Neural progenitor cell (in vitro differentiated cells): ENCODE data around the gene FNIP2. TPM values are rescaled to one million over a fixed set of nuclear protein-coding genes. Genes with fewer than 3 reads are reported as not detected.

Experiments used
- DNase-seq: peaks from one replicate; pipeline ENCODE4 v3.0.0-alpha.2; 2016; ENCODE audit warnings: low spot score
- H2AFZ ChIP-seq: fragments of 200-600 bp; sonication (generic); replicated peaks from 2 replicates; pipeline ENCODE4 v1.6.1; 2016; ENCODE audit warnings: antibody characterized with exemption
- H3F3A ChIP-seq: fragments of 200-600 bp; sonication (generic); 2 replicates; pipeline ENCODE4 v1.6.1; 2016; ENCODE audit warnings: antibody characterized with exemption, low read depth
- H3K27ac ChIP-seq: fragments of 200-600 bp; sonication (generic); 2 replicates; pipeline ENCODE4 v1.5.1; 2016; ENCODE audit warnings: mild to moderate bottlenecking
- H3K27me3 ChIP-seq: fragments of 200-600 bp; sonication (generic); 2 replicates; pipeline ENCODE4 v1.6.1; 2016; ENCODE audit warnings: mild to moderate bottlenecking, moderate library complexity
- H3K36me3 ChIP-seq: fragments of 200-600 bp; sonication (generic); 2 replicates; pipeline ENCODE4 v1.5.1; 2016
- H3K4me1 ChIP-seq: fragments of 200-600 bp; sonication (generic); 2 replicates; pipeline ENCODE4 v1.6.1; 2016; ENCODE audit warnings: mixed run types
- H3K4me2 ChIP-seq: fragments of 200-600 bp; sonication (generic); 2 replicates; pipeline ENCODE4 v1.6.1; 2016
- H3K4me3 ChIP-seq: fragments of 200-600 bp; sonication (generic); 2 replicates; pipeline ENCODE4 v1.5.1; 2016
- H3K79me2 ChIP-seq: fragments of 200-600 bp; sonication (generic); 2 replicates; pipeline ENCODE4 v1.6.1; 2016; ENCODE audit warnings: low read depth
- H3K9ac ChIP-seq: fragments of 200-600 bp; sonication (generic); 2 replicates; pipeline ENCODE4 v1.6.1; 2016
- H3K9me3 ChIP-seq: fragments of 200-600 bp; sonication (generic); 2 replicates; pipeline ENCODE4 v1.5.1; 2016; ENCODE audit warnings: low read depth
- H4K20me1 ChIP-seq: fragments of 200-600 bp; sonication (generic); 2 replicates; pipeline ENCODE4 v1.6.1; 2016; ENCODE audit warnings: low read depth
- H3K27ac Mint-ChIP-seq: 3 replicates; pipeline ENCODE4 v1.8.0; 2021; ENCODE audit warnings: mixed read lengths
- H3K27me3 Mint-ChIP-seq: 2 replicates; pipeline ENCODE4 v1.8.0; 2022; ENCODE audit warnings: low read depth, mild to moderate bottlenecking, inconsistent platforms, moderate library complexity, mixed read lengths; ENCODE audit not compliant: insufficient read depth
- H3K36me3 Mint-ChIP-seq: 3 replicates; pipeline ENCODE4 v1.8.0; 2021; ENCODE audit warnings: mixed read lengths
- H3K4me1 Mint-ChIP-seq: 3 replicates; pipeline ENCODE4 v1.8.0; 2021; ENCODE audit warnings: mixed read lengths
- H3K4me3 Mint-ChIP-seq: 3 replicates; pipeline ENCODE4 v1.8.0; 2021; ENCODE audit warnings: mild to moderate bottlenecking, moderate library complexity, mixed read lengths
- H3K9me3 Mint-ChIP-seq: 3 replicates; pipeline ENCODE4 v1.8.0; 2020; ENCODE audit warnings: mixed read lengths
- CTCF ChIP-seq: fragments of 200-600 bp; sonication (generic); IDR thresholded peaks from 2 replicates; pipeline ENCODE4 v1.5.1; 2017; ENCODE audit warnings: antibody characterized with exemption, mild to moderate bottlenecking
- EZH2 ChIP-seq: fragments of 200-600 bp; sonication (generic); IDR thresholded peaks from 2 replicates; pipeline ENCODE4 v1.6.1; 2017; ENCODE audit warnings: antibody characterized with exemption, mild to moderate bottlenecking, moderate library complexity
- EZH2phosphoT487 ChIP-seq: fragments of 200-600 bp; sonication (generic); IDR thresholded peaks from 2 replicates; pipeline ENCODE4 v1.6.1; 2017; ENCODE audit warnings: antibody characterized with exemption
- total RNA-seq: library from RNA; depleted of rRNA; stranded (reverse); fragments of >200 nt; gene quantifications from 2 replicates; pipeline ENCODE4 v1.2.3, GENCODE V29; 2015; ENCODE audit warnings: low replicate concordance

Gene FNIP2
- total RNA-seq, 1 donor from 2014 or later = 10.5 TPM

GRCh38 chr4:158825433-158826036 lies 56.7 kb downstream of the FNIP2 start:
- H3K4me1 ChIP-seq = no peaks in the 10 kb centered on the region
- H3K27ac ChIP-seq = no peak overlapping the region
- H3K9me3 ChIP-seq = no peaks in the 10 kb centered on the region
- H3K27me3 ChIP-seq = no peaks in the 10 kb centered on the region
- no peaks in the 10 kb centered on the region for H3F3A ChIP-seq
- H3K79me2 ChIP-seq = no peaks in the 10 kb centered on the region
- H3K36me3 ChIP-seq = no peaks in the 10 kb centered on the region
- no peak overlapping the region for H3K4me3 ChIP-seq
- TF ChIP-seq CTCF (no peak), EZH2 (no peak), EZH2phosphoT487 (no peak)
- Mint-ChIP-seq H3K27me3 (peaks cover 2% of the 10 kb centered on the region), H3K36me3 (peaks cover 10% of the 10 kb centered on the region), H3K9me3 (no peaks in the 10 kb centered on the region), H3K4me1 (peaks cover 2% of the 10 kb centered on the region), H3K4me3 (no peak overlapping the region), H3K27ac (no peak overlapping the region)
- H3K9ac ChIP-seq = no peak overlapping the region
- H4K20me1 ChIP-seq = no peaks in the 10 kb centered on the region
- no peak overlapping the region for H3K4me2 ChIP-seq
- DNase-seq = no peak
- no peak overlapping the region for H2AFZ ChIP-seq

GRCh38 chr4:158826057-158826456 lies 57.2 kb downstream of the FNIP2 start:
- peaks cover 11% of the 10 kb centered on the region for H3K36me3 Mint-ChIP-seq
- H2AFZ ChIP-seq = no peak overlapping the region
- no peaks in the 10 kb centered on the region for H3F3A ChIP-seq
- no peaks in the 10 kb centered on the region for H3K9me3 Mint-ChIP-seq
- no peak overlapping the region for H3K27ac Mint-ChIP-seq
- no peaks in the 10 kb centered on the region for H3K9me3 ChIP-seq
- H3K27ac ChIP-seq = no peak overlapping the region
- no peak overlapping the region for H3K4me3 Mint-ChIP-seq
- H3K36me3 ChIP-seq = no peaks in the 10 kb centered on the region
- no peaks in the 10 kb centered on the region for H4K20me1 ChIP-seq
- H3K27me3 Mint-ChIP-seq = peaks cover 2% of the 10 kb centered on the region
- no peak overlapping the region for H3K9ac ChIP-seq
- peaks cover 2% of the 10 kb centered on the region for H3K4me1 Mint-ChIP-seq
- TF ChIP-seq EZH2phosphoT487 (no peak), EZH2 (no peak), CTCF (no peak)
- no peak overlapping the region for H3K4me2 ChIP-seq
- no peaks in the 10 kb centered on the region for H3K27me3 ChIP-seq
- H3K4me3 ChIP-seq = no peak overlapping the region
- DNase-seq = no peak
- H3K79me2 ChIP-seq = no peaks in the 10 kb centered on the region
- no peaks in the 10 kb centered on the region for H3K4me1 ChIP-seq

DNA sequence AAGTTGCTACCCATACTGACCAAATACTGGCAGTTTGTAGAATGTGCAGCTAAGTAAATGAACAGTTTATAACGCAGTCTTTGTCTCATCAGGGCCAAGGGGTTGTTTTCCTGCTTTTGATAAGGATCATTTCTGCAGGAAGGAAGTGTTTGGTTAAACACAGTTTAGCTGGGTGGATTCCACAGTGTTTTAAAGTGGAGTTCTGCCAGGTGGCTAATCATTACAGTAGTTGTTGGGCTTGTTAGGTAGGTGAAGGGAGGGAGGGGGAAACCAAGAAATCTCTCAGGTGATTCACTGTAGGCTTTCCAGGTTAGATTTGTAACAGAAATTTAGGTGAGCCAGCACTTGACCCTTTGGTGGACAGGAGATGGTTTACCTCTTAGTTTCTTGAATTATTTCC lies 58.1 kb downstream of the FNIP2 start:
- Histone ChIP-seq H3K9me3 (no peaks in the 10 kb centered on the region), H3K36me3 (no peaks in the 10 kb centered on the region), H3K27me3 (no peaks in the 10 kb centered on the region), H3K4me1 (no peaks in the 10 kb centered on the region), H3K9ac (no peak overlapping the region), H2AFZ (no peak overlapping the region), H3K4me2 (no peak overlapping the region), H3K27ac (no peak overlapping the region), H4K20me1 (no peaks in the 10 kb centered on the region), H3K4me3 (no peak overlapping the region), H3F3A (no peaks in the 10 kb centered on the region), H3K79me2 (no peaks in the 10 kb centered on the region)
- TF ChIP-seq CTCF = no peak
- TF ChIP-seq EZH2phosphoT487 = no peak
- no peak for TF ChIP-seq EZH2
- Mint-ChIP-seq H3K4me1 (no peaks in the 10 kb centered on the region), H3K9me3 (no peaks in the 10 kb centered on the region), H3K36me3 (peaks cover 11% of the 10 kb centered on the region), H3K4me3 (no peak overlapping the region), H3K27me3 (peaks cover 2% of the 10 kb centered on the region), H3K27ac (no peak overlapping the region)
- DNase-seq = no peak
